Endometrial microvascular endothelial cells (primary cell): ENCODE data around the gene ANKRD35. TPM values are rescaled to one million over a fixed set of nuclear protein-coding genes. Genes with fewer than 3 reads are reported as not detected.

Source experiments
- in situ Hi-C: cut with HindIII; loops from 2 replicates; pipeline ENCODE4 v1.10.0; 2017; ENCODE audit warnings: low sequenced_read_pairs, low pct_unique_long_range_greater_than_20kb; ENCODE audit errors: inconsistent ontology term
- total RNA-seq: library from RNA; depleted of rRNA; stranded (reverse); fragments of >200 nt; gene quantifications from one replicate; pipeline ENCODE4 v1.2.3, GENCODE V29; 2015; ENCODE audit errors: inconsistent ontology term

The ANKRD35 gene
- total RNA-seq, 1 donor from 2014 or later: 0.93 TPM

- in situ Hi-C loops: no loop called here
Observed at GRCh38 chr1:145901312-145902021, 15.8 kb upstream of the ANKRD35 start.

GRCh38 chr1:145898756-145899155, 13.1 kb upstream of the ANKRD35 start:
- in situ Hi-C loops: no loop called here

- in situ Hi-C loops: no loop called here
Observed at GRCh38 chr1:145897969-145898368, 12.3 kb upstream of the ANKRD35 start.

- in situ Hi-C loops: no loop called here
Observed at GRCh38 chr1:145895471-145895870, 9.8 kb upstream of the ANKRD35 start.

GRCh38 chr1:145893306-145894055, 7.8 kb upstream of the ANKRD35 start:
- in situ Hi-C loops: no loop called here

- in situ Hi-C loops: no loop called here
Observed at GRCh38 chr1:145892486-145893087, 6.9 kb upstream of the ANKRD35 start.

- in situ Hi-C loops: no loop called here
Observed at GRCh38 chr1:145891587-145892485, 6.2 kb upstream of the ANKRD35 start.

- in situ Hi-C loops: no loop called here
Observed at GRCh38 chr1:145891143-145891542, 5.5 kb upstream of the ANKRD35 start.

- in situ Hi-C loops: no loop called here
Observed at GRCh38 chr1:145889722-145890121, 4.1 kb upstream of the ANKRD35 start.

GRCh38 chr1:145887631-145888030, 2.0 kb upstream of the ANKRD35 start:
- in situ Hi-C loops: no loop called here

- in situ Hi-C loops: no loop called here
Observed at GRCh38 chr1:145886816-145887215, 1.1 kb upstream of the ANKRD35 start.

- in situ Hi-C loops: no loop called here
Observed at GRCh38 chr1:145886390-145886789, 724 bp upstream of the ANKRD35 start.

GRCh38 chr1:145884675-145885074, 991 bp downstream of the ANKRD35 start:
- in situ Hi-C loops: no loop called here

GRCh38 chr1:145879775-145880174, 5.9 kb downstream of the ANKRD35 start:
- in situ Hi-C loops: no loop called here

GRCh38 chr1:145878724-145879123, 6.9 kb downstream of the ANKRD35 start:
- in situ Hi-C loops: no loop called here

- in situ Hi-C loops: no loop called here
Observed at GRCh38 chr1:145877923-145878486, 7.7 kb downstream of the ANKRD35 start.

GRCh38 chr1:145874646-145875045, 11.0 kb downstream of the ANKRD35 start:
- in situ Hi-C loops: no loop called here

GRCh38 chr1:145871994-145872924, 13.4 kb downstream of the ANKRD35 start:
- in situ Hi-C loops: no loop called here
